Measurements from ENCODE around the gene SLC6A13. TPM values are rescaled to one million over a fixed set of nuclear protein-coding genes. Genes with fewer than 3 reads are reported as not detected.

Gene SLC6A13
- total RNA-seq, 1 experiment from 2014 or later, result not detected

GRCh38 chr12:174124-174523, 88.5 kb downstream of the SLC6A13 start:
- ChIA-PET POLR2A (ENCODE audit: low non-redundant PET) (no interaction called here), CTCF (no interaction called here)
- H3K36me3 ChIP-seq (ENCODE audit: insufficient read depth, low read length, poor library complexity, severe bottlenecking), result no peaks in the 10 kb centered on the region
- no peak for TF ChIP-seq CTCF (conservative IDR thresholded peaks at IDR 0.05; ENCODE audit: low read depth, low read length)
- no peak for TF ChIP-seq EZH2 (IDR thresholded peaks at IDR 0.05; ENCODE audit: borderline replicate concordance, low read depth, low read length, poor library complexity, severe bottlenecking)
- no TSS peak for BruUV-seq (replicated peaks)
- H3K4me1 ChIP-seq (ENCODE audit: insufficient read depth, low read length, poor library complexity, severe bottlenecking), result peaks cover 13% of the 10 kb centered on the region
- H3K27ac ChIP-seq (ENCODE audit: low read depth, low read length, poor library complexity, severe bottlenecking), result no peak overlapping the region
- H3K27me3 ChIP-seq (replicated peaks; ENCODE audit: insufficient read depth, low read depth, low read length, poor library complexity), result no peaks in the 10 kb centered on the region
- DNase-seq (ENCODE audit: low spot score), result no peak
- intact Hi-C loops (cut with micrococcal nuclease; ENCODE audit: unreplicated experiment), result no loop called here
- no peaks in the 10 kb centered on the region for H3K9me3 ChIP-seq (ENCODE audit: low read depth, low read length, poor library complexity, severe bottlenecking)
- no peak overlapping the region for H3K4me3 ChIP-seq (ENCODE audit: low read depth, low read length, poor library complexity, severe bottlenecking)

GRCh38 chr12:172732-173161, 89.9 kb downstream of the SLC6A13 start:
- POLR2A ChIA-PET (ENCODE audit: low non-redundant PET), result no interaction called here
- intact Hi-C loops (cut with micrococcal nuclease; ENCODE audit: unreplicated experiment), result no loop called here

GRCh38 chr12:171743-172676, 90.6 kb downstream of the SLC6A13 start:
- TF ChIP-seq CTCF (conservative IDR thresholded peaks at IDR 0.05; ENCODE audit: low read depth, low read length), result no peak
- no peak for TF ChIP-seq EZH2 (IDR thresholded peaks at IDR 0.05; ENCODE audit: borderline replicate concordance, low read depth, low read length, poor library complexity, severe bottlenecking)
- no peaks in the 10 kb centered on the region for H3K9me3 ChIP-seq (ENCODE audit: low read depth, low read length, poor library complexity, severe bottlenecking)
- H3K27me3 ChIP-seq (replicated peaks; ENCODE audit: insufficient read depth, low read depth, low read length, poor library complexity), result no peaks in the 10 kb centered on the region
- no peak for DNase-seq (ENCODE audit: low spot score)
- POLR2A ChIA-PET (ENCODE audit: low non-redundant PET), result no interaction called here
- BruUV-seq (replicated peaks), result no TSS peak
- no peak overlapping the region for H3K4me3 ChIP-seq (ENCODE audit: low read depth, low read length, poor library complexity, severe bottlenecking)
- H3K36me3 ChIP-seq (ENCODE audit: insufficient read depth, low read length, poor library complexity, severe bottlenecking), result no peaks in the 10 kb centered on the region
- H3K27ac ChIP-seq (ENCODE audit: low read depth, low read length, poor library complexity, severe bottlenecking), result no peak overlapping the region
- intact Hi-C loops (cut with micrococcal nuclease; ENCODE audit: unreplicated experiment), result no loop called here
- CTCF ChIA-PET, result no interaction called here
- peaks cover 13% of the 10 kb centered on the region for H3K4me1 ChIP-seq (ENCODE audit: insufficient read depth, low read length, poor library complexity, severe bottlenecking)

More at GRCh38 chr12:172732-173161, 89.9 kb downstream of the SLC6A13 start:
- no peaks in the 10 kb centered on the region for H3K9me3 ChIP-seq (ENCODE audit: low read depth, low read length, poor library complexity, severe bottlenecking)
- H3K27me3 ChIP-seq (replicated peaks; ENCODE audit: insufficient read depth, low read depth, low read length, poor library complexity), result no peaks in the 10 kb centered on the region
- no peak overlapping the region for H3K27ac ChIP-seq (ENCODE audit: low read depth, low read length, poor library complexity, severe bottlenecking)
- H3K4me1 ChIP-seq (ENCODE audit: insufficient read depth, low read length, poor library complexity, severe bottlenecking), result peaks cover 13% of the 10 kb centered on the region
- no peak for DNase-seq (ENCODE audit: low spot score)
- CTCF ChIA-PET, result no interaction called here
- no TSS peak for BruUV-seq (replicated peaks)
- no peaks in the 10 kb centered on the region for H3K36me3 ChIP-seq (ENCODE audit: insufficient read depth, low read length, poor library complexity, severe bottlenecking)
- H3K4me3 ChIP-seq (ENCODE audit: low read depth, low read length, poor library complexity, severe bottlenecking), result no peak overlapping the region
- TF ChIP-seq CTCF (conservative IDR thresholded peaks at IDR 0.05; ENCODE audit: low read depth, low read length) (no peak), EZH2 (IDR thresholded peaks at IDR 0.05; ENCODE audit: borderline replicate concordance, low read depth, low read length, poor library complexity, severe bottlenecking) (no peak)
